HepG2 (cell line): ENCODE measurements around the gene CEP164. TPM values are rescaled to one million over a fixed set of nuclear protein-coding genes. Genes with fewer than 3 reads are reported as not detected.
"Not testable (repeated sequence)": the region's sequence is repeated elsewhere in the genome, so short reads cannot be mapped to it uniquely, and the experiment has no call there.

Experiments
- ATAC-seq: fragments of 200-7000 bp; cut with Tn5 transposase; 3 replicates; pipeline ENCODE4 v1.9.1; 2020; ENCODE audit warnings: mild to moderate bottlenecking, moderate library complexity
- BruUV-seq: library from RNA; stranded (reverse); fragments of 400-500 nt; replicated peaks from 2 replicates; lab custom pipeline; 2021; lab: Mats Ljungman, UMichigan
- CTCF ChIA-PET: fragments of 300-600 bp; formaldehyde crosslinking; extraction: SDS; loops from one replicate; lab custom pipeline; 2021; ENCODE audit warnings: low total read pairs, inconsistent platforms, low intra/inter-chr PET ratio; lab: Yijun Ruan, JAX
- POLR2A ChIA-PET: fragments of 350-600 bp; sonication (Branson Sonifier 250); formaldehyde crosslinking; loops from one replicate; lab custom pipeline; 2020; ENCODE audit warnings: antibody characterized with exemption, inconsistent platforms; lab: Yijun Ruan, JAX
- DNase-seq: peaks from one replicate; pipeline ENCODE4 v3.0.0-alpha.2; 2015; ENCODE audit warnings: low spot score
- FAIRE-seq: peaks from 3 replicates; lab custom pipeline; 2011; peaks lifted over from hg19 to GRCh38; lab: Jason Lieb, UNC
- H2AFZ ChIP-seq: one replicate; pipeline ENCODE4 v1.6.1; 2011; ENCODE audit warnings: low read length, inconsistent platforms
- H3K27ac ChIP-seq: fragments of 300-600 bp; 3 replicates; pipeline ENCODE4 v1.8.0; 2011; ENCODE audit warnings: mixed run types, mild to moderate bottlenecking, mixed read lengths, low read length, inconsistent platforms; ENCODE audit not compliant: insufficient read depth; ENCODE audit errors: extremely low read length
- H3K27me3 ChIP-seq, 2 experiments: fragments of 200-600 bp in 1 of 2; 2 replicates in 1 of 2; 3 replicates in 1 of 2; pipeline versions ENCODE4 v1.6.0 to v1.8.0; 2011; ENCODE audit warnings: low read length in 2 of 2, mild to moderate bottlenecking in 2 of 2, moderate library complexity in 2 of 2, inconsistent platforms in 1 of 2; ENCODE audit not compliant: insufficient read depth in 2 of 2, control insufficient read depth in 1 of 2
- H3K36me3 ChIP-seq, 2 experiments: fragments of 200-600 bp in 1 of 2; replicated peaks in 1 of 2; 2 replicates in 1 of 2; 3 replicates in 1 of 2; pipeline versions ENCODE4 v1.5.1 to v1.8.0; 2011; ENCODE audit warnings: low read length in 2 of 2, inconsistent platforms in 1 of 2; ENCODE audit not compliant: insufficient read depth in 2 of 2, control insufficient read depth in 1 of 2
- H3K4me1 ChIP-seq: 2 replicates; pipeline ENCODE4 v1.5.1; 2012; ENCODE audit warnings: low read length, inconsistent platforms; ENCODE audit not compliant: insufficient read depth
- H3K4me2 ChIP-seq: 2 replicates; pipeline ENCODE4 v1.6.0; 2011; ENCODE audit warnings: low read depth, low read length, inconsistent platforms
- H3K4me3 ChIP-seq, 3 experiments: fragments of 200-600 bp in 1 of 3; sonication (generic), shearing (Covaris generic) in 1 of 3; replicated peaks in 1 of 3; 2 replicates each; pipeline ENCODE4 v1.5.1; 2011 to 2016; ENCODE audit warnings: low read length in 3 of 3, inconsistent platforms in 2 of 3, low read depth in 2 of 3, mild to moderate bottlenecking in 2 of 3, control low read depth in 1 of 3, mixed read lengths in 1 of 3; ENCODE audit not compliant: insufficient read depth in 1 of 3
- H3K79me2 ChIP-seq: one replicate; pipeline ENCODE4 v1.6.1; 2011; ENCODE audit warnings: low read length, inconsistent platforms; ENCODE audit not compliant: insufficient read depth
- H3K9ac ChIP-seq: 2 replicates; pipeline ENCODE4 v1.6.0; 2011; ENCODE audit warnings: mild to moderate bottlenecking, low read depth, low read length, inconsistent platforms; ENCODE audit not compliant: insufficient read depth
- H3K9me3 ChIP-seq: 2 replicates; pipeline ENCODE4 v1.5.1; 2012; ENCODE audit warnings: mild to moderate bottlenecking, low read length
- H4K20me1 ChIP-seq: 2 replicates; pipeline ENCODE4 v1.6.0; 2011; ENCODE audit warnings: inconsistent platforms, mild to moderate bottlenecking, low read length, moderate library complexity; ENCODE audit not compliant: insufficient read depth
- ASH2L ChIP-seq: fragments of 300-600, 200-600 bp; sonication (generic); IDR thresholded peaks from 2 replicates; pipeline ENCODE4 v1.7.0; 2017; ENCODE audit warnings: low read depth, mild to moderate bottlenecking, moderate library complexity, mixed read lengths, low read length; ENCODE audit not compliant: insufficient read length
- CHD4 ChIP-seq: fragments of 200-600 bp; sonication (generic); IDR thresholded peaks from 2 replicates; pipeline ENCODE4 v1.7.0; 2017; ENCODE audit warnings: mild to moderate bottlenecking, low read length, borderline replicate concordance
- REPIN1 ChIP-seq: sonication (generic); formaldehyde crosslinking; IDR thresholded peaks from 2 replicates; pipeline ENCODE4 v1.8.0; 2022; ENCODE audit warnings: missing genetic modification reagents, low read depth, mild to moderate bottlenecking, borderline replicate concordance
- THYN1 ChIP-seq: sonication (generic); formaldehyde crosslinking; IDR thresholded peaks from 2 replicates; pipeline ENCODE4 v1.8.1; 2023; ENCODE audit warnings: low read depth, mild to moderate bottlenecking, moderate library complexity, missing genetic modification reagents, borderline replicate concordance
- ZNF567 ChIP-seq: sonication (generic); formaldehyde crosslinking; IDR thresholded peaks from 2 replicates; pipeline ENCODE4 v1.8.1; 2023; ENCODE audit warnings: mild to moderate bottlenecking, missing genetic modification reagents, borderline replicate concordance
- ZNF772 ChIP-seq: sonication (generic); formaldehyde crosslinking; IDR thresholded peaks from 2 replicates; pipeline ENCODE4 v1.5.0; 2020; ENCODE audit warnings: mild to moderate bottlenecking, missing genetic modification reagents
- ZNF780A ChIP-seq: sonication (generic); formaldehyde crosslinking; IDR thresholded peaks from 2 replicates; pipeline ENCODE4 v1.8.0; 2022; ENCODE audit warnings: mild to moderate bottlenecking, missing genetic modification reagents, moderate library complexity
- WGBS: methylation state at CpG from one replicate; pipeline ENCODE4 v1.1.6; 2017; ENCODE audit warnings: low lambda C conversion rate; 5-methylcytosine and 5-hydroxymethylcytosine counted together
- in situ Hi-C: cut with HindIII; loops from 2 replicates; pipeline ENCODE4 v1.10.0; 2017; ENCODE audit warnings: low pct_unique_long_range_greater_than_20kb; ENCODE audit not compliant: extremely low pct_ligation_motif_present
- intact Hi-C: fragments of 100-400 bp; cut with micrococcal nuclease; formaldehyde crosslinking; loops from one replicate; pipeline ENCODE4 v1.10.0; 2022; ENCODE audit not compliant: unreplicated experiment
- polyA plus RNA-seq, 8 experiments: library from polyadenylated mRNA; depleted of rRNA in 3 of 8; stranded (reverse) in 7 of 8; unstranded in 1 of 8; fragments of >200 nt; fragmentation: Illumina TruSeq in 4 of 8; extraction: Trizol in 4 of 8; gene quantifications; 2 replicates each; pipeline versions ENCODE4 v1.2.1 to v1.2.3, GENCODE V29; 2011 to 2016; ENCODE audit warnings: low read depth in 4 of 8, missing spikeins in 1 of 8, mixed read lengths in 1 of 8; ENCODE audit not compliant: insufficient read depth in 1 of 8
- total RNA-seq, 5 experiments: library from RNA; depleted of rRNA; stranded (reverse); fragments of >200 nt; fragmentation: Illumina TruSeq; extraction: Trizol; gene quantifications; 2 replicates each; pipeline ENCODE4 v1.2.3, GENCODE V29; 2016; ENCODE audit warnings: low read depth in 1 of 5
- TF ChIP-seq, protein P1 (sequence below): sonication (generic); formaldehyde crosslinking; IDR thresholded peaks from 2 replicates; pipeline ENCODE4 v1.4.0; 2020; ENCODE audit warnings: missing genetic modification reagents
- TF ChIP-seq, protein P2 (sequence below): sonication (generic); formaldehyde crosslinking; IDR thresholded peaks from 2 replicates; pipeline ENCODE4 v1.5.0; 2020; ENCODE audit warnings: missing genetic modification reagents
- TF ChIP-seq, protein P3 (sequence below): sonication (generic); formaldehyde crosslinking; IDR thresholded peaks from 2 replicates; pipeline ENCODE4 v1.4.0; 2020; ENCODE audit warnings: missing genetic modification reagents, mild to moderate bottlenecking, borderline replicate concordance

CEP164 gene
- total and polyA plus RNA-seq, 2 of the 13 experiments (the other 11 are each of a cell fraction or from before 2014, with no cell fraction given): 11.4 to 15.2 TPM

DNA sequence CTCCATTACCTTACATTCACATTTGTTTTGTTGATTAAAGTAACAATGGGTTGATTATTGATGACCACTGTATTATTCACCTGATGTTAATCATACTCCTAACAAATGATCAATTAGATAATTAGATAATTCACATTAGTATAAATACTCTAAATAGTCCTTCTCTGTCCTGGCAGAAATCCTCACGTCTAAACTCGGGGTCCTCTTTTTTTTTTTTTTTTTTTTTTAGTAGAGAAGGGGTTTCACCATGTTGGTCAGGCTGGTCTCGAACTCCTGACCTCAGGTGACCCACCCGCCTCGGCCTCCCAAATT is 443 bp upstream of the CEP164 start:
- H3K27me3 ChIP-seq, in situ Hi-C loops, H4K20me1 ChIP-seq, CTCF ChIA-PET, BruUV-seq, ATAC-seq, DNase-seq, H3K79me2 ChIP-seq, H2AFZ ChIP-seq, FAIRE-seq, H3K36me3 ChIP-seq, H3K9me3 ChIP-seq, intact Hi-C loops: not testable (repeated sequence)
- Histone ChIP-seq H3K4me3 (peak overlapping the region; percentile 78 to 86 (median 79)), H3K4me2 (peak overlapping the region; percentile 42; the same call in 1 of the 2 replicates), H3K27ac (peak overlapping the region; percentile 60), H3K9ac (peak overlapping the region; percentile 75; the same call in 1 of the 2 replicates), H3K4me1 (peaks cover 21% of the 10 kb centered on the region)
- TF ChIP-seq, protein P1, sequence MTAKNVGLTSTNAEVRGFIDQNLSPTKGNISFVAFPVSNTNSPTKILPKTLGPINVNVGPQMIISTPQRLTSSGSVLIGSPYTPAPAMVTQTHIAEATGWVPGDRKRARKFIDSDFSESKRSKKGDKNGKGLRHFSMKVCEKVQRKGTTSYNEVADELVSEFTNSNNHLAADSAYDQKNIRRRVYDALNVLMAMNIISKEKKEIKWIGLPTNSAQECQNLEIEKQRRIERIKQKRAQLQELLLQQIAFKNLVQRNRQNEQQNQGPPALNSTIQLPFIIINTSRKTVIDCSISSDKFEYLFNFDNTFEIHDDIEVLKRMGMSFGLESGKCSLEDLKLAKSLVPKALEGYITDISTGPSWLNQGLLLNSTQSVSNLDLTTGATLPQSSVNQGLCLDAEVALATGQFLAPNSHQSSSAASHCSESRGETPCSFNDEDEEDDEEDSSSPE (CRISPR knock-in tag): 0 out of 2 replicates have a peak, but pooled peaks have one; percentile 3
- TF ChIP-seq ASH2L: peak; percentile 4
- TF ChIP-seq CHD4: peak; percentile 86; the same call in 1 of the 2 replicates
- WGBS: 7% methylated on average over 5 of the region's 5 CpGs
- POLR2A ChIA-PET: interaction anchor here (0.7 to 2.4 kb wide), 9 partner anchors 8 to 490 kb away, joined by 3 to 33 read pairs (median 6); partner anchors contain the start of genes APOA1, BACE1, PAFAH1B2 and SIDT2

DNA sequence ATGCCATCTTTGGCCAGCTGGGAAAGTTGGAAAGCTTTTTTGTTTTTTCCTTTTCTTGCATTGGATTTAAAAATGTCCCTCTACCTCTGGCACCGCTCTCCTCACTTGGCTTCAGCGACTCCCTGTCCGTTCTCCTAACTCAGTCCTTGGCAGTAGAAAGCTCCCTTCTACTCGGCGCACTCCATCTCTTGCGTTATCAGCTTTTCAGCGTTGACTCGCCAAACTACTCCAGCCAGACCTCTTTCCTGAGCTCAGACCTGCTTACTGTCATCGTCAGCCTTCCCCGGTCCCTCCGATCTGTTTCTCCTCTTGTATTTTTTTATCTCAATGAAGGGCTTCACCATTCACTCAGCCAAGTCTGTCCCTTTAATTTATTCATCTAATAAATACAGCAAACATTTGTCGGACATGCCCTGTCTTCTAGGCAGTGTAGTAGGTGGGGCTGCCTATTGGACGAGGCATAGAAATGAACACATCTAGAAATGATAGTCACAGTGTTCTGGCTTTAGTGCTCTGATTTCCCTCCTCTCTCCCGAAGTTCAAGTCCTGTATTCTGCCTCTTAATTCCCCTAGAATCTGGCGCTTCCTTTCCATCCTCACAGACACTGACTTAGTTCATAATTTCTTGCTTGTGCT is 839 bp downstream of the CEP164 start:
- Histone ChIP-seq H3K4me3 (peak overlapping the region; percentile 78 to 86 (median 79)), H3K27me3 (no peaks in the 10 kb centered on the region; a peak in 1 of 5 replicates), H3K4me2 (peak overlapping the region; percentile 84), H3K79me2 (no peaks in the 10 kb centered on the region), H3K9me3 (no peaks in the 10 kb centered on the region), H4K20me1 (no peaks in the 10 kb centered on the region), H2AFZ (no peak overlapping the region), H3K27ac (peak overlapping the region; percentile 60), H3K9ac (peak overlapping the region; percentile 75), H3K36me3 (no peaks in the 10 kb centered on the region), H3K4me1 (peaks cover 29% of the 10 kb centered on the region)
- BruUV-seq: no TSS peak
- no peak for DNase-seq
- in situ Hi-C loops: no loop called here
- WGBS: 10% methylated on average over 15 of the region's 15 CpGs
- ATAC-seq: peak; percentile 64
- POLR2A ChIA-PET: interaction anchor here (0.9 to 2.4 kb wide), 7 partner anchors 13 to 184 kb away, joined by 3 to 33 read pairs (median 6); partner anchors contain the start of genes BACE1, PAFAH1B2 and SIDT2
- FAIRE-seq: no peak
- CTCF ChIA-PET: no interaction called here
- intact Hi-C loops: no loop called here
- no peak for TF ChIP-seq ZNF780A (CRISPR knock-in tag)
- TF ChIP-seq REPIN1: 0 out of 2 replicates have a peak, but pooled peaks have one; percentile 26
- TF ChIP-seq, protein P2, sequence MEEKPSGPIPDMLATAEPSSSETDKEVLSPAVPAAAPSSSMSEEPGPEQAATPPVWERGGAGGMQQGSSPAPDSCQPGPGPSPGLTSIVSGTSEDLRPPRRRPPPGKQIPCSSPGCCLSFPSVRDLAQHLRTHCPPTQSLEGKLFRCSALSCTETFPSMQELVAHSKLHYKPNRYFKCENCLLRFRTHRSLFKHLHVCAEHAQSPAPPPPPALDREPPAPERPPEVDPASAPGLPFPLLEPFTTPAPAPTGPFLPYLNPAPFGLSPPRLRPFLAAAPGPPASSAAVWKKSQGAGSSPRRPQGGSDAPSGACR (CRISPR knock-in tag): 0 out of 2 replicates have a peak, but pooled peaks have one; percentile 3
- 0 out of 2 replicates have a peak, but pooled peaks have one; percentile 8 for TF ChIP-seq ZNF567 (CRISPR knock-in tag)
- TF ChIP-seq, protein P3, sequence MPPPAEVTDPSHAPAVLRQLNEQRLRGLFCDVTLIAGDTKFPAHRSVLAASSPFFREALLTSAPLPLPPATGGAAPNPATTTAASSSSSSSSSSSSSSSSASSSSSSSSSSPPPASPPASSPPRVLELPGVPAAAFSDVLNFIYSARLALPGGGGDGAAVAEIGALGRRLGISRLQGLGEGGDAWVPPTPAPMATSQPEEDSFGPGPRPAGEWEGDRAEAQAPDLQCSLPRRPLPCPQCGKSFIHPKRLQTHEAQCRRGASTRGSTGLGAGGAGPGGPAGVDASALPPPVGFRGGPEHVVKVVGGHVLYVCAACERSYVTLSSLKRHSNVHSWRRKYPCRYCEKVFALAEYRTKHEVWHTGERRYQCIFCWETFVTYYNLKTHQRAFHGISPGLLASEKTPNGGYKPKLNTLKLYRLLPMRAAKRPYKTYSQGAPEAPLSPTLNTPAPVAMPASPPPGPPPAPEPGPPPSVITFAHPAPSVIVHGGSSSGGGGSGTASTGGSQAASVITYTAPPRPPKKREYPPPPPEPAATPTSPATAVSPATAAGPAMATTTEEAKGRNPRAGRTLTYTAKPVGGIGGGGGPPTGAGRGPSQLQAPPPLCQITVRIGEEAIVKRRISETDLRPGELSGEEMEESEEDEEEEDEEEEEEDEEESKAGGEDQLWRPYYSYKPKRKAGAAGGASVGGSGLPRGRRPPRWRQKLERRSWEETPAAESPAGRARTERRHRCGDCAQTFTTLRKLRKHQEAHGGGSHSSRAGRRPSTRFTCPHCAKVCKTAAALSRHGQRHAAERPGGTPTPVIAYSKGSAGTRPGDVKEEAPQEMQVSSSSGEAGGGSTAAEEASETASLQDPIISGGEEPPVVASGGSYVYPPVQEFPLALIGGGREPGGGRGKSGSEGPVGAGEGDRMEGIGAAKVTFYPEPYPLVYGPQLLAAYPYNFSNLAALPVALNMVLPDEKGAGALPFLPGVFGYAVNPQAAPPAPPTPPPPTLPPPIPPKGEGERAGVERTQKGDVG (CRISPR knock-in tag): 0 out of 2 replicates have a peak, but pooled peaks have one; percentile 10
- 0 out of 2 replicates have a peak, but pooled peaks have one; percentile 4 for TF ChIP-seq THYN1
- 0 out of 2 replicates have a peak, but pooled peaks have one; percentile 5 for TF ChIP-seq ZNF772
